Prostate gland (tissue), 2 donors: ENCODE data around the gene CACNA1D. TPM values are rescaled to one million over a fixed set of nuclear protein-coding genes. Genes with fewer than 3 reads are reported as not detected.

Source experiments
- small RNA-seq, 2 donors: library from RNA; depleted of rRNA; stranded (forward); fragments of <200 nt; gene quantifications; one replicate each; pipeline ENCODE3, GENCODE V24; 2016
- total RNA-seq, 2 donors: library from RNA; depleted of rRNA; stranded (reverse); fragments of >200 nt; gene quantifications; one replicate each; pipeline ENCODE4 v1.1.0, GENCODE V29; 2016

CACNA1D gene
- total RNA-seq, 2 donors from 2014 or later: 15.5 to 45.1 TPM

Small RNA genes lying within 50 kb of the gene (small RNA-seq; reads per million reads assigned to genes)
- 0 reads per million in 2 donors for gene AC012467.1
- 17.6 to 34.6 reads per million in 2 donors for gene RF00154

Other genes starting within 250 kb of the CACNA1D start
- 100 to 1,000 TPM; 187 to 226 TPM for gene TKT, start 238.6 kb upstream of the CACNA1D start, total RNA-seq
- 10 to 100 TPM; 13.0 to 33.0 TPM for gene DCP1A, start 147.1 kb upstream of the CACNA1D start, total RNA-seq